ENCODE measurements around the gene TGM3. TPM values are rescaled to one million over a fixed set of nuclear protein-coding genes. Genes with fewer than 3 reads are reported as not detected.

The TGM3 gene
- polyA plus RNA-seq, 12 donors: 0.07 to 0.80 (median 0.21) TPM; not detected in 2

DNA sequence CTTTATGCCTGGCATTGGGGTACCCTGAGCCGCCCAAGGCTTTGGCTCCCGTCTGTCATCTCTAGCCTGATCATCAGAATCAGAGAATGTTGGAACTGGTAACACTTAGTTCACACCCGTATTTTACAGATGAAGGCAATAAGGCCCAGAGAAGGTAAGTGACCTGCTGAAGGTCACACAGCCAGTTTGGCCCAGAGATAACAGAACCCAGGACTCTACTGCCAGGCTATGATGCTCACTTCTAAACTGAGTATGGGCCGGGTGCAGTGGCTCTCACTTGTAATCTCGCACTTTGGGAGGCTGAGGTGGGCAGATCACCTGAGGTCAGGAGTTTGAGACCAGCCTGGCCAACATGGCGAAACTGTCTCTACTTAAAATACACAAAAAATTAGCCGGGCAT lies 83.1 kb downstream of the TGM3 start:
- no peak for DNase-seq

DNA sequence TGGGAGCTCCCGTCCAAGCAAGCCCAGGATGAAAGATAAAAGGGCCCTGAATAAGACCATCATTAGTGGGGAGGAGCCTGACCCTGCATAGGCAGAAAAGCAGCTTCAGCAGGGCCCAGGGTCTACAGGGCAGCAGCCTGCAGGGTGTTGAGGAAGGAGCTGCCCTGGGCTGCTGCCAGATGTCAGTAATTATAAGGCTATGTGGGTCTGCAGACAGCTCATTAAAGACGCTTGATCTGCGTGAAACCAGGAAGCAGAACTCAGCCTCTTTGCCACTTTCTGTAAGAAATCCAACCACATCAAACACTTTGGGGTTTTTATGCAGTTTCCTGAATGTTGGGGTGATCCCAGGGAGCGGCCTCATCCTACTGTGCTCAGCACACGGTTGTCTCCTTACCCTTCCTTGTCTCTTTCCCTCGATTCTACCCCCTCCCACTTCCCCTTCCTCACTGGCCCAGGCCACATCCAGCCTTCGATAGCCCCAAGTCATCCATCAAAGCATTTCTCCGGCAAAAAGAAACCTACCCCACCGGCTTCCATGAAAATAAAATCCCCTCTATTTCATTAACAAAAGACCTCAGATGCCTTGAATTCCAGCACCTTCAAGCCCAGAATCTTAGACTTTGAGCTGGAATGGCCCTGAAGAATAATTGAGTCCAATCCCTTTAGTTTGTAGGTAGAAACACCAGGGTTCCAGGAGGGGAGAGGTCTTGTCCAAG lies 83.9 kb downstream of the TGM3 start:
- no peak for DNase-seq

DNA sequence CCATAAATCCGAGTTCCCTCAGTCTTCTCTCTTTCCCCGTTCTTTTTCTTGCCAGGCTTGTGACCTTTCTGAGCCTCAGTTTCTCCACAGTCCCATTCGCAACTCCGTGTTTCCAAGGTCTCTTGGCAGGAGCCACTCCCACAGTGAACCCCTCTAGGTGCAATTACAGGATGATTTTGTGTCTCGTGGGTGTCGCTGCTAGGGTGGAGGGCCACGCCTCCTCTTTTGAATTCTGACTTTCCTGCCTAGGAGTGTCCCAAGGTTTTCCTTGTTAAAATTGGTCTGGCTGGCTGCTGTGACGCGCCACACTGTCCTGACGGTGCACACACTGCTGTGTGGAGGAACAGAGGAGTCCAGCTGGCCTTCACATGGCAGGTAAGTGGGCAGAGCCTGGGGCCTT lies 84.8 kb downstream of the TGM3 start, which contains the start of gene TGM6:
TGM6 (plus strand) TSS at position 301 of the 400 bp plus-strand sequence; CDS start at position 369, 68 bp downstream.
- DNase-seq: no peak

DNA sequence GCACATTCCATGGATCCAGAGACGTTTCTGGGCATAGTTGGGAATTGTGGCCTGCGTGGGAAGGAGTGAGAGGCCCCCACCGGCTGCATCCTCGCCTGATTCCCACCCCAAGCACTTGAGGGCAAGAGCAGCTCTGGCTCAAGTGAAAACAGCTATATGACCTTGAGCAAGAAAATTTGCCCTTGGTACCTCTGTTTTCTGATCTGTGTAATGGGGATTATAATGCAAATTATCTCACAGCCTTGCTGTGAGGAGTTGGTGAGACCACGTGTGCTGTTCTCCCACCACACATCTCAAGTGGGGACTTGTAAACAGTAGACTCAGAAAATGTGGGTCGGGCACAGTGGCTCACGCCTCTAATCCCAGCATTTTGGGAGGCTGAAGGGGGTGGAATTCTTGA lies 85.5 kb downstream of the TGM3 start:
- DNase-seq: no peak

DNA sequence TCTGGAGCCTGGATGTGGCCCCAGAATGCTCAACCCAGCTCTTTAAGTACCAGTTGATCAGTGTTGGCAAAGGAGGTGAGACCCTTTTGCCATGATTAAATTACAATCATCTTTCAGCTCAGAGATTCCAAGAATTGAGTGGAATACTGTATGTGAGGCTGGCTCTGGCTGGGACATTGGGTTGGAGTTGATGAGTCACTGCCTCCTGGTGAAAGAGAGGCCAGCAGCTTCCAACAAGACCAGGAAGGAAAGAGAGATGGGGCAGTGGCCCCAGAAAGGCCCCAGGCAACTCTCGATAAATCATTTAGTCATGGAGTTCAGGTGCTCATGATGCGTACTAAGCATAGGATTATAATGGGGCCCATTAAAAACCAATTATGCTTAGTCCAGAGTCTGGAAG lies 87.0 kb downstream of the TGM3 start:
- no peak for DNase-seq

DNA sequence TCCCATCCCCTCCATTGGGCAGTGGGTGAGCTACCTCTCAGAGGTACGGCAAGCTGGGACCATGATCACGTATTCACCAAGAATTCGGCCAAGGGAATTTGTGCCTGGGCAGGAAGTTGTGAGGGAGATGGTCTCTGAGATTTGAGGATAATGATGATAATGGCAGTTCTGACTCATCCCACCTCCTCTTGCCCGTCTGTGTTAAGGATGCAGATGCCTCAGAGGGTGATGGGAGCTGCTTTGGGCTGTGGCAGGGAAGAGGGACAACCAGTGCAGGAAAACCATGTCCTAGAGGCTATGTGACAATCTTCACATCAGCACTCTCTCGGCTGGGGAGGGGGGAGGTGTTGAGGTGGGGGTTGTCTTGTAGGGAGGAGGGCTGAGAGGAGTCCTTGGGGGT lies 89.2 kb downstream of the TGM3 start:
- DNase-seq: no peak

DNA sequence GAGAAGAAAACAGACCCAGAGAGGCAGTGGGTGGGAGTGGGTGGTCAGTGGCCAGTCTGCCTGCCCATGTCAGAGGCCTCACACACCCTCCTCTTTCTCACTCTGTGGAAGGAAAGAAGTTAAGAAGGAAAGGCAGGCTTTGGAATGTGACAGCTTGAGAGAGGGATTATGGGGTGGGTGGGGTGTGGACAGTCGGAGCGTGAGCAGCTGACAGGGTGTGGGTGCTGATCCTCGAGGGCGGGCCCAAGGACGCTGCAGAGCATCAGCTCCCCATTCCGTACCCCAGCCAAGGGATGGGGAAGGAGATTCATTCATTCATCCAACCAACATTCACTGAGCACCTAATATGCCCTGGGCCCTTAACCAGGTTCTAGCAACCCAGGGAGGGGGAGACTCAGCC lies 89.7 kb downstream of the TGM3 start:
- DNase-seq: no peak

DNA sequence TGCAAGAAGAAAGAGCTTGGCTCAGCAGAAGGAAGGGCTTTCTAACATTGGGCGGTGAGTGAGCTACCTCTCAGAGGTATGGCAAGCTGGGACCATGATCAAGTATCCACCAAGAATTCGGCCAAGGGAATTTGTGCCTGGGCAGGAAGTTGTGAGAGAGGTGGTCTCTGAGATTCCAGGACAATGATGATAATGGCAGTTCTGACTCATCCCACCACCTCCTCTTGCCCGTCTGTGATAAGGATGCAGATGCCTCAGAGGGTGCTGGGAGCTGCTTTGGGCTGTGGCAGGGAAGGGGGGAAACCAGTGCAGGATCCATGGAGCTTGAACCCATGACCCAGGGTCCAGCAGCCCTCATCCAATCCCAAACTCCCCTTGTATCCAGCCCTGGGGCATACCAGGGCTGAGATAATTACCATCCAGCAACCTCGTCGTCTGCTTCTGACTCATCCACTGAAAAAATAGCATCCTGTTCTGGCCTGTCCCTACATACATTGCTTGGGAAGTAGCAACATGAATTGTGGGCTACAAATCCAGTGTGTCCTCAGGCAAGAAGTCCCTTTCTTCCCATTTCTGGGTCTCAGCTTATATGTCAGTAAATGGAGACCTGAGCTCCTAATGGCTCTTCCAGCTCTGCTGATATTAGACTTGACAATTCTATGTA lies 90.8 kb downstream of the TGM3 start:
- no peak for DNase-seq

DNA sequence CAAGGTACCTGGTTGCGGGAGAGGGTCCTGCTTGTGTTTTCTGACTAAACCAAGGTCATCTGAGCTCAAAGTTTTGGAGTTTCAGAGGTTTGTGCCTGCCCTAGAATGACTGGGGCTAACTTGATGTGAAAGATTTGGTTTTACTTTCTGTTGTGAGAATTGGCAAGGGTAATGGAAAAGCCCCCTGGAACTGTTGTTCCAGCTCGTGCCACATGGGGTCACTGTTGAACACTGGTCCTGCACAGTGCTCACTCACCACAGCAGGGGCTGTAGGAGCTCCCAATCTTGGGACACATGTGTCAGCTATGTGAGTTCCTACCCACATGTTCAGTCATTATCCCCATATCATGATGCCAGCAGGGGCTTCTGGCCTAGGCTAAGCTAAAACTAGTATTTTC lies 91.4 kb downstream of the TGM3 start:
- peak; percentile 9 for DNase-seq

DNA sequence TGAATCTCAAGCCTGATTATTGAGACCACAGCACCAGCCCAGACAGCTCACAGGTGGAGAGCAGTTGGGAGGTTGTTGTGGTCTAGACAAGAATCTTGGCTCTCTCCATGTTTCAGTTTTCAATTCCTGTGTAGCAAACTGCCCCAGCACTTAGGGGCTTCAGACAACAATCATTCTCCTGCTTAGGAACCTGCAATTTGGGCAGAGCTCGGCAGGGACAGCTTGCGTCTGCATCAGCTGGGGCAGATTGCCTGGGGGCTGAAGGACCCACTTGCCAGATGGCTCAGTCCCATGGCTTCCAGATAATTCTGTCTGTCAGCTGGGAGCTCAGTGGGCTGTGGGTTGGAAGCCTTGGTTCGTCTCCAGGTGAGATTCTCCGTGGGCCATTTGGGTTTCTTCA lies 91.8 kb downstream of the TGM3 start:
- DNase-seq: no peak

Other genes starting within 250 kb of the TGM3 start
- 10 to 100 TPM in 3 of 12 donors, 1 to 10 TPM in 8, not detected in 1; 6.9 to 14.3 (median 8.4) TPM for gene STK35, start 194.2 kb upstream of the TGM3 start, polyA plus RNA-seq (ENCODE audit: insufficient read length in 12 of 12)
- not detected for gene TGM6, start 84.9 kb downstream of the TGM3 start, polyA plus RNA-seq (ENCODE audit: insufficient read length in 12 of 12)
- gene SNRPB, start 174.8 kb downstream of the TGM3 start, polyA plus RNA-seq (ENCODE audit: insufficient read length in 12 of 12): 10 to 100 TPM in 11 of 12 donors, not detected in 1; 62.3 to 96.8 (median 70.5) TPM
- 10 to 100 TPM in 5 of 12 donors, 1 to 10 TPM in 6, not detected in 1; 3.3 to 12.4 (median 9.8) TPM for gene ZNF343, start 212.9 kb downstream of the TGM3 start, polyA plus RNA-seq (ENCODE audit: insufficient read length in 12 of 12)
- gene TMC2, start 240.6 kb downstream of the TGM3 start, polyA plus RNA-seq (ENCODE audit: insufficient read length in 12 of 12): under 1 TPM in 6 of 12 donors, not detected in 6; 0.04 to 0.14 (median 0.12) TPM

Measured in muscle of arm (tissue), 12 donors.